Measurements from ENCODE around the gene MEIS1.

The MEIS1 gene

GRCh38 chr2:66431846-66432587, 2.9 kb upstream of the MEIS1 start:
- no peak for DNase-seq

GRCh38 chr2:66432801-66433694, 1.9 kb upstream of the MEIS1 start:
- DNase-seq: peak; percentile 94

GRCh38 chr2:66433695-66433944, 1.3 kb upstream of the MEIS1 start:
- no peak for DNase-seq

GRCh38 chr2:66433945-66434678, 813 bp upstream of the MEIS1 start:
- peak; percentile 51 for DNase-seq

- DNase-seq: no peak
Observed at GRCh38 chr2:66435549-66435875, 587 bp downstream of the MEIS1 start.

- DNase-seq: no peak
Observed at GRCh38 chr2:66435963-66436362, 1.0 kb downstream of the MEIS1 start.

- no peak for DNase-seq
Observed at GRCh38 chr2:66436581-66437001, 1.7 kb downstream of the MEIS1 start.

- no peak for DNase-seq
Observed at GRCh38 chr2:66437109-66437690, 2.3 kb downstream of the MEIS1 start.

GRCh38 chr2:66437691-66438497, 3.0 kb downstream of the MEIS1 start:
- no peak for DNase-seq

GRCh38 chr2:66438498-66438833, 3.5 kb downstream of the MEIS1 start:
- no peak for DNase-seq

- DNase-seq: no peak
Observed at GRCh38 chr2:66438891-66439811, 4.2 kb downstream of the MEIS1 start.

GRCh38 chr2:66439812-66440542, 5.1 kb downstream of the MEIS1 start:
- no peak for DNase-seq

- DNase-seq: no peak
Observed at GRCh38 chr2:66440708-66441497, 6.0 kb downstream of the MEIS1 start.

- DNase-seq: no peak
Observed at GRCh38 chr2:66441581-66442320, 6.8 kb downstream of the MEIS1 start.

GRCh38 chr2:66442516-66443185, 7.7 kb downstream of the MEIS1 start:
- DNase-seq: no peak

GRCh38 chr2:66443186-66443978, 8.5 kb downstream of the MEIS1 start:
- DNase-seq: no peak

- DNase-seq: no peak
Observed at GRCh38 chr2:66443979-66444861, 9.3 kb downstream of the MEIS1 start.

Measured in NCI-H774 (cell line).